Measurements from ENCODE around the gene ERN1. TPM values are rescaled to one million over a fixed set of nuclear protein-coding genes. Genes with fewer than 3 reads are reported as not detected.

ERN1 gene
- polyA plus RNA-seq, 1 donor from 2014 or later, result 2.3 TPM

DNA sequence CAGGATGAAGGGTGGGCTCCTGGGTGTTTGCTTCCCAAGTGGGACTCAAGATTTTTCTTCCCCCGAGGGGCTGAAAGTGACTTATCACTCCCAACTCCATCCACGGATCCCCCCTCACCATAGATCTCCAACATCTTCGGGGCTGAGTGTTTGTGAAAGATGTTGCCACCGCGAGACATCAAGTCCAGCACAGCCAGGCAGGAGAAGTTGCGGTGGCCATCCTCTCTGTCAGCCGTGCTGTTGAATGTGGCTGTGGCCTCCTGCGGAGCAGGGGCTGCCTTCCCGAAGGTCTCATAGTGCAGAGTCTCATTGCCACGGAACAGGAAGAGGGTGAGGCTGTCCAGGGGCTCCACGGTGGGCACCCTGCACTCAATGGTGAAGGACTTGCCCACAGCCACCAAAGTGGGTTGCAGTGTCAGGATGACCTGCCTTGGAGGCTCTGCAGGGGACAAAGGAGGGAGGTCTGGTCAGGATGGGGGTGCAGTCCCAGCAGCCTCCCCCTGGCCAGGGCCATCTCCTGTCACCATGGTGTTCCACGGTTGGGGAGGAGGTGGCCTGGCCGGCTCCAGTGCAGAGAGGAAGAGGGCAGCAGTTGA lies 126.3 kb downstream of the ERN1 start:
- Histone ChIP-seq H3K36me3 (ENCODE audit: insufficient read depth, low read length) (no peaks in the 10 kb centered on the region), H3F3A (ENCODE audit: insufficient read depth, low read length, poor library complexity, severe bottlenecking) (no peaks in the 10 kb centered on the region), H3K4me2 (ENCODE audit: low read length) (no peak overlapping the region), H3K9ac (ENCODE audit: low read length) (no peak overlapping the region), H3K9me2 (ENCODE audit: insufficient read depth, low read length) (no peaks in the 10 kb centered on the region), H3K27me3 (ENCODE audit: insufficient read depth, low read depth, low read length) (no peaks in the 10 kb centered on the region), H3K27ac (ENCODE audit: low read length) (no peak overlapping the region), H3K9me3 (ENCODE audit: low read length) (no peaks in the 10 kb centered on the region), H4K20me1 (ENCODE audit: insufficient read depth) (no peaks in the 10 kb centered on the region), H3K4me3 (ENCODE audit: low read length) (no peak overlapping the region), H3K79me2 (replicated peaks; ENCODE audit: insufficient read depth, low read length) (no peaks in the 10 kb centered on the region), H2AFZ (ENCODE audit: low read depth, low read length) (no peak overlapping the region)
- TF ChIP-seq SMC3 (conservative IDR thresholded peaks at IDR 0.05; ENCODE audit: poor library complexity), result no peak
- no peak for TF ChIP-seq EP300 (conservative IDR thresholded peaks at IDR 0.05; ENCODE audit: poor library complexity, severe bottlenecking)
- TF ChIP-seq POLR2AphosphoS5 (IDR thresholded peaks at IDR 0.05), result no peak
- no peak for TF ChIP-seq EZH2 (IDR thresholded peaks at IDR 0.05; ENCODE audit: borderline replicate concordance, insufficient read depth, low read length, poor library complexity, severe bottlenecking)
- TF ChIP-seq, protein P1, sequence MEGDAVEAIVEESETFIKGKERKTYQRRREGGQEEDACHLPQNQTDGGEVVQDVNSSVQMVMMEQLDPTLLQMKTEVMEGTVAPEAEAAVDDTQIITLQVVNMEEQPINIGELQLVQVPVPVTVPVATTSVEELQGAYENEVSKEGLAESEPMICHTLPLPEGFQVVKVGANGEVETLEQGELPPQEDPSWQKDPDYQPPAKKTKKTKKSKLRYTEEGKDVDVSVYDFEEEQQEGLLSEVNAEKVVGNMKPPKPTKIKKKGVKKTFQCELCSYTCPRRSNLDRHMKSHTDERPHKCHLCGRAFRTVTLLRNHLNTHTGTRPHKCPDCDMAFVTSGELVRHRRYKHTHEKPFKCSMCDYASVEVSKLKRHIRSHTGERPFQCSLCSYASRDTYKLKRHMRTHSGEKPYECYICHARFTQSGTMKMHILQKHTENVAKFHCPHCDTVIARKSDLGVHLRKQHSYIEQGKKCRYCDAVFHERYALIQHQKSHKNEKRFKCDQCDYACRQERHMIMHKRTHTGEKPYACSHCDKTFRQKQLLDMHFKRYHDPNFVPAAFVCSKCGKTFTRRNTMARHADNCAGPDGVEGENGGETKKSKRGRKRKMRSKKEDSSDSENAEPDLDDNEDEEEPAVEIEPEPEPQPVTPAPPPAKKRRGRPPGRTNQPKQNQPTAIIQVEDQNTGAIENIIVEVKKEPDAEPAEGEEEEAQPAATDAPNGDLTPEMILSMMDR (IDR thresholded peaks at IDR 0.05; ENCODE audit: poor library complexity, severe bottlenecking), result no peak
- TF ChIP-seq MXI1 (conservative IDR thresholded peaks at IDR 0.05; ENCODE audit: poor library complexity, severe bottlenecking), result no peak
- TF ChIP-seq REST (IDR thresholded peaks at IDR 0.05; ENCODE audit: borderline replicate concordance), result no peak
- TF ChIP-seq RAD21 (conservative IDR thresholded peaks at IDR 0.05), result no peak
- TF ChIP-seq TAF1 (IDR thresholded peaks at IDR 0.05; ENCODE audit: low read depth), result no peak

- Histone ChIP-seq H3K4me3 (ENCODE audit: low read length) (no peak overlapping the region), H3K79me2 (replicated peaks; ENCODE audit: insufficient read depth, low read length) (no peaks in the 10 kb centered on the region), H2AFZ (ENCODE audit: low read depth, low read length) (no peak overlapping the region), H3K4me2 (ENCODE audit: low read length) (no peak overlapping the region), H3F3A (ENCODE audit: insufficient read depth, low read length, poor library complexity, severe bottlenecking) (no peaks in the 10 kb centered on the region), H3K36me3 (ENCODE audit: insufficient read depth, low read length) (no peaks in the 10 kb centered on the region), H4K20me1 (ENCODE audit: insufficient read depth) (no peaks in the 10 kb centered on the region), H3K27me3 (ENCODE audit: insufficient read depth, low read depth, low read length) (no peaks in the 10 kb centered on the region), H3K9me2 (ENCODE audit: insufficient read depth, low read length) (no peaks in the 10 kb centered on the region), H3K9me3 (ENCODE audit: low read length) (no peaks in the 10 kb centered on the region), H3K9ac (ENCODE audit: low read length) (no peak overlapping the region), H3K27ac (ENCODE audit: low read length) (no peak overlapping the region)
- TF ChIP-seq TAF1 (IDR thresholded peaks at IDR 0.05; ENCODE audit: low read depth) (no peak), POLR2AphosphoS5 (IDR thresholded peaks at IDR 0.05) (no peak), MXI1 (conservative IDR thresholded peaks at IDR 0.05; ENCODE audit: poor library complexity, severe bottlenecking) (no peak), EP300 (conservative IDR thresholded peaks at IDR 0.05; ENCODE audit: poor library complexity, severe bottlenecking) (no peak), EZH2 (IDR thresholded peaks at IDR 0.05; ENCODE audit: borderline replicate concordance, insufficient read depth, low read length, poor library complexity, severe bottlenecking) (no peak), REST (IDR thresholded peaks at IDR 0.05; ENCODE audit: borderline replicate concordance) (no peak), SMC3 (conservative IDR thresholded peaks at IDR 0.05; ENCODE audit: poor library complexity) (no peak), RAD21 (conservative IDR thresholded peaks at IDR 0.05) (no peak)
- TF ChIP-seq, protein P1 (IDR thresholded peaks at IDR 0.05; ENCODE audit: poor library complexity, severe bottlenecking), result no peak
These were observed 127.1 kb downstream of the ERN1 start for GRCh38 chr17:64002658-64003525.

Measured in neural cell (in vitro differentiated cells).